H1 (cell line): ENCODE data around the gene MAPK9. TPM values are rescaled to one million over a fixed set of nuclear protein-coding genes. Genes with fewer than 3 reads are reported as not detected.

Experiments used
- CTCF ChIA-PET: fragments of 300-600 bp; sonication (Branson Sonifier 250); formaldehyde crosslinking; loops from one replicate; lab custom pipeline; 2021; ENCODE audit not compliant: partially characterized antibody; lab: Charles Lee
- POLR2A ChIA-PET: fragments of 300-600 bp; sonication (Branson Sonifier 250); formaldehyde crosslinking; loops from one replicate; lab custom pipeline; 2021; ENCODE audit warnings: inconsistent platforms; ENCODE audit not compliant: partially characterized antibody; lab: Charles Lee
- DNase-seq, 2 experiments: peaks; one replicate each; pipeline versions ENCODE4 v3.0.0 to v3.0.0-alpha.2; 2010 to 2022; ENCODE audit warnings: low spot score in 2 of 2, low read depth in 1 of 2, mixed read lengths in 1 of 2
- FAIRE-seq: peaks from 2 replicates; lab custom pipeline; 2011; peaks lifted over from hg19 to GRCh38; lab: Jason Lieb, UNC
- H2AFZ ChIP-seq: 2 replicates; pipeline ENCODE4 v1.8.1; 2012; ENCODE audit warnings: low read length, inconsistent platforms
- H2AK5ac ChIP-seq: 2 replicates; pipeline ENCODE4 v1.6.1; 2013; ENCODE audit warnings: low read depth, low read length
- H2BK120ac ChIP-seq: replicated peaks from 2 replicates; pipeline ENCODE3; 2013; ENCODE audit warnings: low read depth, low read length, inconsistent platforms
- H2BK12ac ChIP-seq: 2 replicates; pipeline ENCODE4 v1.6.1; 2013; ENCODE audit warnings: low read depth, low read length
- H2BK15ac ChIP-seq: 2 replicates; pipeline ENCODE4 v1.6.1; 2013; ENCODE audit warnings: low read length
- H2BK20ac ChIP-seq: 2 replicates; pipeline ENCODE4 v1.6.1; 2013; ENCODE audit warnings: low read length
- H2BK5ac ChIP-seq: 2 replicates; pipeline ENCODE4 v1.6.1; 2013; ENCODE audit warnings: low read depth, low read length
- H3K14ac ChIP-seq: 2 replicates; pipeline ENCODE4 v1.6.1; 2013; ENCODE audit warnings: inconsistent platforms; ENCODE audit not compliant: insufficient read length
- H3K18ac ChIP-seq: 2 replicates; pipeline ENCODE4 v1.6.1; 2013; ENCODE audit warnings: low read length; ENCODE audit errors: extremely low read depth
- H3K23ac ChIP-seq: 2 replicates; pipeline ENCODE4 v1.6.1; 2013; ENCODE audit warnings: inconsistent platforms; ENCODE audit not compliant: insufficient read length
- H3K23me2 ChIP-seq: 2 replicates; pipeline ENCODE4 v1.6.1; 2013; ENCODE audit warnings: low read depth, low read length
- H3K27ac ChIP-seq: 2 replicates; pipeline ENCODE4 v1.6.1; 2011; ENCODE audit warnings: low read depth, low read length, inconsistent platforms
- H3K27me3 ChIP-seq, 4 experiments: replicated peaks in 1 of 4; 1 replicate in 1 of 4; 2 replicates in 3 of 4; pipeline versions ENCODE4 v1.6.1 to v1.8.1; 2011 to 2013; ENCODE audit warnings: low read length in 3 of 4, mild to moderate bottlenecking in 3 of 4, inconsistent platforms in 2 of 4, mixed read lengths in 2 of 4, moderate library complexity in 1 of 4; ENCODE audit not compliant: control insufficient read depth in 3 of 4, insufficient read depth in 3 of 4; ENCODE audit errors: extremely low read depth in 1 of 4
- H3K36me3 ChIP-seq, 4 experiments: 2 replicates each; pipeline versions ENCODE4 v1.6.1 to v1.8.1; 2011 to 2013; ENCODE audit warnings: mild to moderate bottlenecking in 4 of 4, low read length in 3 of 4, moderate library complexity in 2 of 4, control low read depth in 1 of 4, inconsistent platforms in 1 of 4; ENCODE audit not compliant: insufficient read depth in 4 of 4, control insufficient read depth in 2 of 4
- H3K4ac ChIP-seq: replicated peaks from 2 replicates; pipeline ENCODE3; 2013; ENCODE audit warnings: low read length, low read depth, mixed read lengths, inconsistent platforms; ENCODE audit not compliant: insufficient read length
- H3K4me1 ChIP-seq, 4 experiments: replicated peaks in 1 of 4; 1 replicate in 1 of 4; 2 replicates in 3 of 4; pipeline versions ENCODE4 v1.6.1 to v1.8.1; 2011 to 2013; ENCODE audit warnings: low read length in 3 of 4, inconsistent platforms in 2 of 4, mixed read lengths in 1 of 4; ENCODE audit not compliant: insufficient read depth in 4 of 4, control insufficient read depth in 3 of 4
- H3K4me2 ChIP-seq, 2 experiments: 2 replicates each; pipeline versions ENCODE4 v1.6.1 to v1.8.1; 2011 to 2013; ENCODE audit warnings: low read depth in 2 of 2, low read length in 2 of 2, control low read depth in 1 of 2, inconsistent platforms in 1 of 2, mild to moderate bottlenecking in 1 of 2; ENCODE audit not compliant: insufficient read depth in 1 of 2
- H3K4me3 ChIP-seq, 4 experiments: fragments of 200-600, 300-600 bp in 1 of 4; sonication (generic), shearing (Covaris generic), sonication (Bioruptor Twin) in 1 of 4; 2 replicates each; pipeline versions ENCODE4 v1.5.1 to v1.8.1; 2011 to 2016; ENCODE audit warnings: low read length in 4 of 4, low read depth in 3 of 4, control low read depth in 2 of 4, inconsistent platforms in 2 of 4, mild to moderate bottlenecking in 2 of 4, mixed read lengths in 1 of 4, moderate library complexity in 1 of 4; ENCODE audit not compliant: insufficient read depth in 2 of 4; ENCODE audit errors: extremely low read depth in 1 of 4
- H3K56ac ChIP-seq: replicated peaks from 2 replicates; pipeline ENCODE3; 2013; ENCODE audit warnings: low read depth, mild to moderate bottlenecking, mixed read lengths, low read length, inconsistent platforms; ENCODE audit not compliant: insufficient read length
- H3K79me1 ChIP-seq: 2 replicates; pipeline ENCODE4 v1.6.1; 2013; ENCODE audit warnings: low read depth, low read length, control low read depth
- H3K79me2 ChIP-seq, 2 experiments: 2 replicates each; pipeline versions ENCODE4 v1.6.1 to v1.8.1; 2012 to 2013; ENCODE audit warnings: low read length in 2 of 2, mild to moderate bottlenecking in 2 of 2, inconsistent platforms in 1 of 2; ENCODE audit not compliant: insufficient read depth in 2 of 2, control insufficient read depth in 1 of 2
- H3K9ac ChIP-seq, 4 experiments: replicated peaks in 1 of 4; 1 replicate in 1 of 4; 2 replicates in 3 of 4; pipeline versions ENCODE4 v1.6.1 to v1.8.1; 2011 to 2013; ENCODE audit warnings: low read depth in 3 of 4, low read length in 3 of 4, control low read depth in 2 of 4, mild to moderate bottlenecking in 2 of 4, moderate library complexity in 2 of 4, inconsistent platforms in 1 of 4; ENCODE audit errors: extremely low read depth in 1 of 4
- H3K9me3 ChIP-seq, 2 experiments: 2 replicates each; pipeline versions ENCODE4 v1.6.1 to v1.8.1; 2012 to 2013; ENCODE audit warnings: mild to moderate bottlenecking in 2 of 2, moderate library complexity in 2 of 2, control low read depth in 1 of 2, inconsistent platforms in 1 of 2, low read depth in 1 of 2, low read length in 1 of 2, mixed read lengths in 1 of 2; ENCODE audit not compliant: insufficient read depth in 2 of 2
- H4K20me1 ChIP-seq, 2 experiments: replicated peaks in 1 of 2; 2 replicates each; pipeline versions ENCODE3 to v1.8.1; 2011 to 2013; ENCODE audit warnings: inconsistent platforms in 2 of 2, low read length in 2 of 2, mild to moderate bottlenecking in 1 of 2; ENCODE audit not compliant: insufficient read depth in 2 of 2, control insufficient read depth in 1 of 2
- H4K5ac ChIP-seq: 2 replicates; pipeline ENCODE4 v1.6.1; 2013; ENCODE audit warnings: low read length, low read depth, mixed read lengths, inconsistent platforms; ENCODE audit not compliant: insufficient read length
- H4K8ac ChIP-seq: 2 replicates; pipeline ENCODE4 v1.8.0; 2013; ENCODE audit warnings: mild to moderate bottlenecking, moderate library complexity, low read length, inconsistent platforms; ENCODE audit not compliant: insufficient read depth; ENCODE audit errors: extremely low read depth
- H4K91ac ChIP-seq: replicated peaks from 2 replicates; pipeline ENCODE3; 2013; ENCODE audit warnings: low read length, mixed read lengths, inconsistent platforms; ENCODE audit not compliant: insufficient read length
- ASH2L ChIP-seq: fragments of 200-600, 300-600 bp; sonication (generic); IDR thresholded peaks from one replicate; pipeline ENCODE4 v1.7.1; 2017; ENCODE audit warnings: low read length
- BCL11A ChIP-seq, 2 experiments: IDR thresholded peaks; one replicate each; pipeline ENCODE4 v1.6.1; 2011; ENCODE audit warnings: low read depth in 2 of 2, low read length in 2 of 2, mild to moderate bottlenecking in 2 of 2
- CREB1 ChIP-seq: IDR thresholded peaks from 2 replicates; pipeline ENCODE4 v1.6.1; 2012; ENCODE audit warnings: inconsistent platforms
- JUND ChIP-seq: IDR thresholded peaks from 2 replicates; pipeline ENCODE4 v1.6.1; 2011; ENCODE audit warnings: mild to moderate bottlenecking, improper control_type of control experiment, low read length
- NRF1 ChIP-seq: IDR thresholded peaks from 2 replicates; pipeline ENCODE4 v1.6.1; 2011; ENCODE audit warnings: mild to moderate bottlenecking, low read depth, low read length, improper control_type of control experiment
- POLR2A ChIP-seq, 2 experiments: IDR thresholded peaks; 1 replicate in 1 of 2; 2 replicates in 1 of 2; pipeline ENCODE4 v1.6.1; 2011; ENCODE audit warnings: low read depth in 2 of 2, low read length in 2 of 2, mild to moderate bottlenecking in 2 of 2; ENCODE audit errors: control extremely low read depth in 1 of 2
- SIN3A ChIP-seq, 2 experiments: IDR thresholded peaks in 1 of 2; conservative IDR thresholded peaks in 1 of 2; 2 replicates each; pipeline ENCODE4 v1.6.1; 2011 to 2012; ENCODE audit warnings: low read length in 2 of 2, improper control_type of control experiment in 1 of 2, low read depth in 1 of 2, mild to moderate bottlenecking in 1 of 2
- SIX5 ChIP-seq: IDR thresholded peaks from 2 replicates; pipeline ENCODE4 v1.6.1; 2011; ENCODE audit warnings: mild to moderate bottlenecking, low read depth, low read length
- SP4 ChIP-seq: IDR thresholded peaks from 2 replicates; pipeline ENCODE4 v1.6.1; 2012; ENCODE audit warnings: low read length, inconsistent platforms
- YY1 ChIP-seq: IDR thresholded peaks from 2 replicates; pipeline ENCODE4 v1.6.1; 2011; ENCODE audit warnings: low read depth, mild to moderate bottlenecking, low read length
- WGBS, 2 experiments: shearing (Covaris generic) in 1 of 2; methylation state at CpG; one replicate each; pipeline versions ENCODE4 v1.1.6 to v1.1.7; 2013 to 2015; ENCODE audit warnings: low lambda C conversion rate in 2 of 2, mixed read lengths in 2 of 2, inconsistent platforms in 1 of 2, low coverage in 1 of 2, missing lambda C conversion rate in 1 of 2; ENCODE audit not compliant: insufficient replicate concordance in 2 of 2, insufficient coverage in 1 of 2, insufficient read length in 1 of 2; ENCODE audit errors: extremely low coverage in 1 of 2, missing lambda C conversion rate in 1 of 2; 5-methylcytosine and 5-hydroxymethylcytosine counted together
- polyA plus RNA-seq, 7 experiments: library from polyadenylated mRNA; depleted of rRNA in 3 of 7; stranded (reverse) in 5 of 7; unstranded in 2 of 7; fragments of >200 nt in 5 of 7; fragments of 200-250 nt in 2 of 7; gene quantifications; 1 replicate in 5 of 7; 2 replicates in 1 of 7; 4 replicates in 1 of 7; pipeline versions ENCODE4 v1.2.1 to v1.2.3, GENCODE V29; 2011 to 2013; ENCODE audit warnings: missing spikeins in 2 of 7, mixed read lengths in 2 of 7
- total RNA-seq: library from RNA; stranded (reverse); fragmentation: NEBNext Ultra II Directional; extraction: Animal tissue kit (Norgen Biotek cat#: 25700); gene quantifications from 2 replicates; pipeline ENCODE4 v1.2.1, GENCODE V29; 2021
- TF ChIP-seq, protein P1 (sequence below), 3 experiments: IDR thresholded peaks; 1 replicate in 2 of 3; 2 replicates in 1 of 3; pipeline versions ENCODE4 v1.5.1 to v1.6.1; 2011; ENCODE audit warnings: low read length in 3 of 3, mild to moderate bottlenecking in 3 of 3, inconsistent platforms in 2 of 3, low read depth in 1 of 3, moderate library complexity in 1 of 3; ENCODE audit not compliant: insufficient read depth in 1 of 3; ENCODE audit errors: control extremely low read depth in 1 of 3

The MAPK9 gene
- total and polyA plus RNA-seq, 2 of the 8 experiments (the other 6 are each of a cell fraction or from before 2014, with no cell fraction given) = 22.3 to 43.7 TPM

DNA sequence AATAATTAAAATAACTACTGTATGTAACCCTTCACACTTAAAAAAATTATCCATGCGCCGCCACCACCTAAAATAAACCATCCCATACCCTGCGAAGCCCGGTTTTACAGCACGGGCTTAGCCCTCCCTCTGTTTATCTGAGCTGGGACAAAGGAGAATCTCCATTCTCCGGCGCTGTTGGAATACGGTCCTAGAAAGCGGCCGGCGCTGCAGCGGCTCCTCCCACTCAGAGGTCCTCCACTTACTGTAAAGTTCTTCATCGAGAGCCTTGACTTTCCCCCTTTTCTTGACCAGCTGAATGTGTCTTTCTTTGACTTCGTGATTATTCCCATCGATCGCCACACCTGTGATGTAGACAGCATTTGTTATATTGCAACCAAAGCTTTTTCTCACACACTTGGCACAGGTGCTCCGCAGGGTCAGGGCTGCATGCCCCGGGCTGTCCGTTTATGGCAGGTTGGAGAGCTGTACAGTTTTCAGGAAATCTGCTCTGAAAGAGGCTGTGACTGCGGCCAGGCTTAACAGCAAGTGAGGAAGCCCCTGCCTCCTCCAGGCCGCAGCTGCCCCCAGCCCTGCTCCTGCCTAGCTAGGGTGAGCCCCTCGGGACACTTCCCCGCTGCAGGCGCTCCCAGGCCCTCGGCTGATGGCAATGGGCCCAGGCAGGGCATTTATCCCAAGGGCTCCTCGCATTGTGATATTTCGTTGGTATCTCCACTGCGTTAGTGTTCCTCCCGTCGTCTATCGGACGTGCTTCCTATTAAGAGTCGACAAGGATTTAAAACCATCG is 44.5 kb upstream of the MAPK9 start:
- Histone ChIP-seq H2BK5ac (no peak overlapping the region; the same call in 1 of the 2 replicates), H2BK20ac (no peak overlapping the region), H2BK15ac (no peak overlapping the region), H3K9ac (no peak overlapping the region), H3K23me2 (no peaks in the 10 kb centered on the region), H4K91ac (no peak overlapping the region), H3K4me3 (no peak overlapping the region), H4K20me1 (peaks cover 0 to 5% of the 10 kb centered on the region in 2 experiments), H3K4me1 (peaks cover 4 to 11% (median 6%) of the 10 kb centered on the region in 4 experiments; a peak in 6 of 7 replicates), H3K79me2 (peaks cover 5 to 24% of the 10 kb centered on the region in 2 experiments; a peak in 3 of 4 replicates), H3K9me3 (no peaks in the 10 kb centered on the region), H3K18ac (no peak overlapping the region), H2BK12ac (no peak overlapping the region), H3K36me3 (peaks cover 24 to 51% (median 43%) of the 10 kb centered on the region in 4 experiments), H3K14ac (no peak overlapping the region), H2AK5ac (no peak overlapping the region), H3K56ac (no peak overlapping the region), H2BK120ac (no peak overlapping the region), H4K5ac (no peak overlapping the region), H2AFZ (no peak overlapping the region), H3K27ac (no peak overlapping the region), H3K23ac (no peak overlapping the region), H3K27me3 (no peaks in the 10 kb centered on the region), H3K4me2 (no peak overlapping the region), H3K79me1 (peaks cover 12% of the 10 kb centered on the region), H3K4ac (no peak overlapping the region), H4K8ac (no peak overlapping the region)
- CTCF ChIA-PET = interaction anchor here (0.5 to 14.0 kb wide), 4 partner anchors 19 to 661 kb away, joined by 3 to 192 read pairs (median 3); no protein-coding TSS in a partner anchor
- POLR2A ChIA-PET = interaction anchor here (10.9 kb wide), 1 partner anchor 9 kb away, joined by 146 read pairs; no protein-coding TSS in a partner anchor
- DNase-seq (no peak), FAIRE-seq (no peak)
- WGBS, 2 experiments = 94 to 100% methylated on average over 2 to 34 of the region's 34 CpGs
- TF ChIP-seq SIX5 (no peak), SP4 (no peak), SIN3A (conservative IDR thresholded peaks at IDR 0.05 in 1 of 2, IDR thresholded peaks at IDR 0.05 in 1 of 2; ENCODE audit: low read depth in 1 of 2, low read length in 2 of 2) (no peak), BCL11A (IDR thresholded peaks at IDR 0.05; ENCODE audit: low read depth in 2 of 2, low read length in 2 of 2) (no peak), JUND (no peak), NRF1 (no peak), YY1 (no peak), CREB1 (no peak), ASH2L (no peak), POLR2A (IDR thresholded peaks at IDR 0.05; ENCODE audit: control extremely low read depth in 1 of 2, low read depth in 2 of 2, low read length in 2 of 2) (no peak)
- TF ChIP-seq, protein P1, sequence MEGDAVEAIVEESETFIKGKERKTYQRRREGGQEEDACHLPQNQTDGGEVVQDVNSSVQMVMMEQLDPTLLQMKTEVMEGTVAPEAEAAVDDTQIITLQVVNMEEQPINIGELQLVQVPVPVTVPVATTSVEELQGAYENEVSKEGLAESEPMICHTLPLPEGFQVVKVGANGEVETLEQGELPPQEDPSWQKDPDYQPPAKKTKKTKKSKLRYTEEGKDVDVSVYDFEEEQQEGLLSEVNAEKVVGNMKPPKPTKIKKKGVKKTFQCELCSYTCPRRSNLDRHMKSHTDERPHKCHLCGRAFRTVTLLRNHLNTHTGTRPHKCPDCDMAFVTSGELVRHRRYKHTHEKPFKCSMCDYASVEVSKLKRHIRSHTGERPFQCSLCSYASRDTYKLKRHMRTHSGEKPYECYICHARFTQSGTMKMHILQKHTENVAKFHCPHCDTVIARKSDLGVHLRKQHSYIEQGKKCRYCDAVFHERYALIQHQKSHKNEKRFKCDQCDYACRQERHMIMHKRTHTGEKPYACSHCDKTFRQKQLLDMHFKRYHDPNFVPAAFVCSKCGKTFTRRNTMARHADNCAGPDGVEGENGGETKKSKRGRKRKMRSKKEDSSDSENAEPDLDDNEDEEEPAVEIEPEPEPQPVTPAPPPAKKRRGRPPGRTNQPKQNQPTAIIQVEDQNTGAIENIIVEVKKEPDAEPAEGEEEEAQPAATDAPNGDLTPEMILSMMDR (IDR thresholded peaks at IDR 0.05; ENCODE audit: control extremely low read depth in 1 of 3, insufficient read depth in 1 of 3, low read depth in 1 of 3, low read length in 3 of 3) = no peak
